ENCODE data around the gene ETV3L.
A peak's percentile ranks its signal among the peaks of the same experiment; 100 is the strongest.

ETV3L gene

GRCh38 chr1:157137408-157138219 lies 38.0 kb upstream of the ETV3L start:
- peak overlapping the region; percentile 95 for H3K4me3 ChIP-seq (ENCODE audit: low read depth, low read length)
- peak; percentile 30 for DNase-seq (ENCODE audit: low read depth)
- no peak for TF ChIP-seq CTCF (IDR thresholded peaks at IDR 0.05; ENCODE audit: insufficient read depth, low read depth, low read length, missing control alignments)

GRCh38 chr1:157137046-157137407 lies 37.4 kb upstream of the ETV3L start:
- TF ChIP-seq CTCF (IDR thresholded peaks at IDR 0.05; ENCODE audit: insufficient read depth, low read depth, low read length, missing control alignments) = no peak
- peak overlapping the region; percentile 95 for H3K4me3 ChIP-seq (ENCODE audit: low read depth, low read length)
- no peak for DNase-seq (ENCODE audit: low read depth)

- no peak for TF ChIP-seq CTCF (IDR thresholded peaks at IDR 0.05; ENCODE audit: insufficient read depth, low read depth, low read length, missing control alignments)
- H3K4me3 ChIP-seq (ENCODE audit: low read depth, low read length) = no peak overlapping the region
- no peak for DNase-seq (ENCODE audit: low read depth)
These were observed 36.5 kb upstream of the ETV3L start for GRCh38 chr1:157136133-157136532.

- no peak for DNase-seq (ENCODE audit: low read depth)
- no peak for TF ChIP-seq CTCF (IDR thresholded peaks at IDR 0.05; ENCODE audit: insufficient read depth, low read depth, low read length, missing control alignments)
- no peak overlapping the region for H3K4me3 ChIP-seq (ENCODE audit: low read depth, low read length)
These were observed 36.0 kb upstream of the ETV3L start for GRCh38 chr1:157135646-157136045.

- DNase-seq (ENCODE audit: low read depth) = no peak
- H3K4me3 ChIP-seq (ENCODE audit: low read depth, low read length) = no peak overlapping the region
- TF ChIP-seq CTCF (IDR thresholded peaks at IDR 0.05; ENCODE audit: insufficient read depth, low read depth, low read length, missing control alignments) = no peak
These were observed 35.5 kb upstream of the ETV3L start for GRCh38 chr1:157135070-157135469.

- no peak overlapping the region for H3K4me3 ChIP-seq (ENCODE audit: low read depth, low read length)
- DNase-seq (ENCODE audit: low read depth) = no peak
- TF ChIP-seq CTCF (IDR thresholded peaks at IDR 0.05; ENCODE audit: insufficient read depth, low read depth, low read length, missing control alignments) = no peak
These were observed 34.8 kb upstream of the ETV3L start for GRCh38 chr1:157134442-157134841.

GRCh38 chr1:157133426-157133825 lies 33.8 kb upstream of the ETV3L start:
- H3K4me3 ChIP-seq (ENCODE audit: low read depth, low read length) = no peak overlapping the region
- TF ChIP-seq CTCF (IDR thresholded peaks at IDR 0.05; ENCODE audit: insufficient read depth, low read depth, low read length, missing control alignments) = no peak
- no peak for DNase-seq (ENCODE audit: low read depth)

Data from GM12865 (cell line).